Left cardiac atrium (tissue), 4 donors: ENCODE measurements around the gene SECTM1. TPM values are rescaled to one million over a fixed set of nuclear protein-coding genes. Genes with fewer than 3 reads are reported as not detected.
"Not testable (repeated sequence)": the region's sequence is repeated elsewhere in the genome, so short reads cannot be mapped to it uniquely, and the experiment has no call there.

Source experiments
- ATAC-seq, 2 donors: fragments of 200-7000 bp; cut with Tn5 transposase; one replicate each; pipeline ENCODE4 v1.9.1; 2020; ENCODE audit warnings: mild to moderate bottlenecking in 2 of 2, moderate library complexity in 2 of 2
- DNase-seq: peaks from one replicate; pipeline ENCODE4 v3.0.0-alpha.2; 2020
- intact Hi-C, 2 donors: fragments of 100-400 bp; cut with DNase I; formaldehyde crosslinking; loops; one replicate each; pipeline versions ENCODE4 v1.14.1 to v1.15.1; 2022 to 2023
- total RNA-seq, 2 donors: library from RNA; stranded (reverse); fragmentation: NEBNext Ultra II Directional; extraction: Animal tissue kit (Norgen Biotek cat#: 25700); gene quantifications; one replicate each; pipeline ENCODE4 v1.2.1, GENCODE V29; 2021
- donor health status: DM: no; HTN: yes; CAD: no.
- donor health status: DM: no; HTN: yes; CAD: no; lungs with severe emphysema.
- donor health status: DM: yes; HTN: yes; CAD: no.
- donor health status: Dilated cardiomyopathy.

Gene SECTM1
- total RNA-seq, 2 donors from 2014 or later = 6.6 to 12.6 TPM

- intact Hi-C loops = no loop called here
- peak in 1 of 2 donors; percentile 36 for ATAC-seq
- DNase-seq = peak; percentile 16
Measured at GRCh38 chr17:82371333-82372248, 38.0 kb upstream of the SECTM1 start, which contains the start of gene UTS2R. Gene UTS2R, plus strand, starts transcription at chr17:82371765. Its CDS starts 2,560 bp downstream, at chr17:82374325.

GRCh38 chr17:82370471-82371332, 37.1 kb upstream of the SECTM1 start:
- intact Hi-C loops = no loop called here
- no peak for ATAC-seq
- peak; percentile 18 for DNase-seq

GRCh38 chr17:82369211-82369610, 35.6 kb upstream of the SECTM1 start:
- intact Hi-C loops = no loop called here
- DNase-seq (no peak), ATAC-seq (no peak)

GRCh38 chr17:82367724-82368524, 34.4 kb upstream of the SECTM1 start:
- no peak for ATAC-seq
- DNase-seq = peak; percentile 13
- intact Hi-C loops = no loop called here

GRCh38 chr17:82366749-82367148, 33.2 kb upstream of the SECTM1 start:
- no peak for ATAC-seq
- intact Hi-C loops = no loop called here
- no peak for DNase-seq

- no peak for DNase-seq
- no peak for ATAC-seq
- intact Hi-C loops = no loop called here
Measured at GRCh38 chr17:82365606-82366295, 32.2 kb upstream of the SECTM1 start.

GRCh38 chr17:82361885-82362633, 28.5 kb upstream of the SECTM1 start:
- no peak for ATAC-seq
- DNase-seq = no peak
- intact Hi-C loops = no loop called here

- intact Hi-C loops = loop anchor here (10.0 kb wide), 2 partner anchors 195 to 415 kb away; no protein-coding TSS in a partner anchor
- DNase-seq, ATAC-seq: not testable (repeated sequence)
Measured at GRCh38 chr17:82359451-82360074, 26.0 kb upstream of the SECTM1 start.

- no peak for DNase-seq
- no peak for ATAC-seq
- intact Hi-C loops = loop anchor here (10.0 kb wide), 2 partner anchors 196 to 416 kb away; no protein-coding TSS in a partner anchor
Measured at GRCh38 chr17:82358465-82359350, 25.1 kb upstream of the SECTM1 start, which contains the start of gene TEX19. Gene TEX19, plus strand, starts transcription at chr17:82359247. Its CDS starts 2,904 bp downstream, at chr17:82362151.

- ATAC-seq = no peak
- intact Hi-C loops = loop anchor here (10.0 kb wide), 2 partner anchors 197 to 417 kb away; no protein-coding TSS in a partner anchor
Measured at GRCh38 chr17:82357394-82357793, 23.8 kb upstream of the SECTM1 start.

GRCh38 chr17:82356845-82357355, 23.3 kb upstream of the SECTM1 start:
- DNase-seq (no peak), ATAC-seq (no peak)
- intact Hi-C loops = loop anchor here (10.0 kb wide), 2 partner anchors 198 to 418 kb away; no protein-coding TSS in a partner anchor

More at GRCh38 chr17:82357394-82357793, 23.8 kb upstream of the SECTM1 start:
- no peak for DNase-seq

GRCh38 chr17:82355770-82356427, 22.3 kb upstream of the SECTM1 start:
- ATAC-seq = peak in 1 of 2 donors; percentile 18
- intact Hi-C loops = loop anchor here (2.0 to 10.0 kb wide), 3 partner anchors 59 to 419 kb away; no protein-coding TSS in a partner anchor
- no peak for DNase-seq

GRCh38 chr17:82354804-82355308, 21.3 kb upstream of the SECTM1 start:
- no peak for DNase-seq
- intact Hi-C loops = loop anchor here (2.0 to 10.0 kb wide), 4 partner anchors 60 to 420 kb away; no protein-coding TSS in a partner anchor

GRCh38 chr17:82353484-82353883, 19.9 kb upstream of the SECTM1 start:
- DNase-seq (no peak), ATAC-seq (no peak)
- intact Hi-C loops = loop anchor here (2.0 to 10.0 kb wide), 4 partner anchors 61 to 421 kb away; no protein-coding TSS in a partner anchor

More at GRCh38 chr17:82354804-82355308, 21.3 kb upstream of the SECTM1 start:
- no peak for ATAC-seq
